DMS53 treated with DMSO at 0.1 percent for 48 hours (cell line): ENCODE measurements around the gene SYT8.

Experiments used
- DNase-seq: peaks from one replicate; lab custom pipeline; 2025; ENCODE audit not compliant: unreplicated experiment; lab: John Stamatoyannopoulos, UW

Gene SYT8

DNA sequence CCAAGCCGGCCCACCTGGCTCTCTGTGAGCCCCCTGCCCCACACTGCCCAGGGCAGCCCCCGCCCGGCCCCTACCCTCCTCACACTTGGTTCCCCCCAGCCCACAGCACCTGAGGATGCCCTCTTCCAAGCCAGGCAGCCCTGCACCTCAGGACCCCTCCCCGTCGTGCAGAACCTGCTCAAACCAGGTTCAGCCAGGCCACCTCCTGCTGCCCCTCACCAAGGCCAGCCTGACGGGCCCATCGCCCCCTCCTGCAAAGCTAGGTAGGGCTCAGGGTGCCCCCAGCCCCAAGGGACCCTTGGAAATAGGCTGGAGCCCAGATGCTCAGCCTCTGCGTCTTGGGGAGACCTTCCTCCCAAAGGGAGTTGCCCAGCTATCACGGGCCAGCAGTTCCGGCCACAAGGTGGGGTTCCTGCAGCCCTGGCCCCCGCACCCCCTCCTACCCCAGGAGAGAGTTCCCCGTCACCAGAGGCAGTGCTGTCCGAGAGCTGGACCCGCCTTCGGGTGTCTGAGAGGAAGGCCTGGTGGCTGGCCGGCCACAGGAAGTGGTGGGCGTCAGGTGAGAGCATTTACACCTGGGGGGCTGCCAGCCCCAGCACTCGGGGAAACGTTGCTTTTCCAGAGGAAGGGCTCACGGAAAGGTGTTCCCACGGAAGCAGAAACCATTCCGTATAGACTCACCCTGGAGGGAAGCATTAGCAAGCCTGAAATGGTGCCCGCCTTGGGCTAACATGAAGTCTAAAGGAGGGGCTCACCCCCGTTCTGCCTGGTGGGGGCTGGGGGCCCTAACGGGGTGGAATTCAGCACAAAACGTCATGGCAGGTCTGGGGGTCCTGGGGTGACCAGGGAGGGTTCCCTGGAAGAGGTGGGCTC lies 3.2 kb upstream of the SYT8 start:
- DNase-seq: no peak

DNA sequence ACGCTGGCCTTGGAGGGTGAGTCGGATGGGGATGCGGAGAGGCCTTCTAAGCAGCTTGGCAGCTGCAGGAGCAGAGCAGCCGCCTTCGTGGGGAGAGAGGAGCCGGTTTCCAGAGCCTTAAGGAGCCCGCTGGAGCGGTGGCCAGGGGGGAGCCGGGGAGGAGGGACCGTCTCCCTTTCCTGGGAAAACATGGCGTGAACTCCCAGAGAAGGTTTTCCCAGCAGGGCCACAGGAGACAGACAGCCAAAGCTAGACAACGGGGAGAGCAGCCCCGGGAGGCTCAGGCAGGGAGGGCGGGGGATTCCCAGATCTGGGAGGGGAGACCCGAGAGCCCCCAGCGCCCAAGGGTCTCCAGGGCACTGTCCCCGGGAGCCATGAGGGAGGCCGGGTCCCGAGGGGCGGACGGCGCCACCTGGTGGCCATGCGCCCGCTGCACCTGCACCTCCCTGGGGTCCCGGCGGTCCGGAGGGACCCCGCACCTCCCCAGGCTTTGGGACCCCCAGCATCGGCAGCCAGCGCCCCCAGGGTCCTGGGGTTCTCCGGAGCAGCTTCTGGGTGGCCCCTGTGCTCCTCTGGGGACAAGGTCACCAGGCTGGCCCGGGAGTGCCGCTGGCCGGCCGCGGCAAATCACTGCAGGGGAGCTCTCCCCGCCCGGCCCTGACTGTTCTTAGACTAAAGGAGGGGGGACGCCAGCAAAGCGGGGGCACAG lies 2.4 kb upstream of the SYT8 start:
- no peak for DNase-seq

DNA sequence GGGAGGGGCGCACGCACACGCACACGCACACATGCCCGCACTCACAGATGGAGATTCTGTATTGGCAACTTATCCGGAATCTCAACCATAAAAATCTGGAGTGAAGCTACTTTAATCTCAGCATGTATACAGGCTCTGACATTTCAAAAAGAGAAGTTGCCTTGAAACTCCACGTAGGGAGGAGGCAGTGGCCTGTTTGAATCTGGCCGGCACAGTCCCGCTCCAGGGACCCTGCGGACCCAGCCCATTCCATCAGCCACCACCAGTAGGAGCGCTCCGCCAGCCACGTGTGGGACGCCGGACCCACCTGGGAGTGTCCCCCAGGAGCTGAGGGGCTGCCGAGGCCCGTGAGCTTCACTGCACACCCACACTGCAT lies 1.9 kb upstream of the SYT8 start:
- no peak for DNase-seq

DNA sequence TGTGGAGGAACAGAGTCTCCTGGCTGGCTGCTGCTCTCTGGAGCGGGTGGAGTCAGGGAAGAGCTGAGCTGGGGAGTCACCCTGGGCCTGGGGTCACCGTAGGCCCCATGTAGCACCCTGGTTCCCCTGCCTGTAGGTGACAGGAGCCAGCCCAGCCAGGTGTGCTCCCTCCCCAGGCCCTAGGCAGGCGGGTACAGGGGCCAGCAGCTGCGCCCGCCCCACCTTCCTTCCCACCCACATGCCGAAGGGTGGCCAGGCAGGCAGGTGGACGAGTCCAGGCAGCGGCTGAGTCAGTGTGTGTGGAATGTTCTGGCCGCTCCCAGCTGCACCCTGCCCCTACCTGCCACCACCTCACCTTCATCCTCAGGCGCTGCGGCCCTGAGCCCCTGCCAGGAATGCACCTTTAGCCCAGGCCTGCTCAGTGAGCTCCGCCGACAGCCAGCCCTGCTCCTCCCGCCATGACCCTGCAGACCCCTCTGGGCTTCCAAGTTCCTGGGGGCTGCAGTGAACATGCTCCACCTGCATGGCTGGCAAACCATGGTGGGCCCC lies 654 bp upstream of the SYT8 start:
- DNase-seq: peak; percentile 19

DNA sequence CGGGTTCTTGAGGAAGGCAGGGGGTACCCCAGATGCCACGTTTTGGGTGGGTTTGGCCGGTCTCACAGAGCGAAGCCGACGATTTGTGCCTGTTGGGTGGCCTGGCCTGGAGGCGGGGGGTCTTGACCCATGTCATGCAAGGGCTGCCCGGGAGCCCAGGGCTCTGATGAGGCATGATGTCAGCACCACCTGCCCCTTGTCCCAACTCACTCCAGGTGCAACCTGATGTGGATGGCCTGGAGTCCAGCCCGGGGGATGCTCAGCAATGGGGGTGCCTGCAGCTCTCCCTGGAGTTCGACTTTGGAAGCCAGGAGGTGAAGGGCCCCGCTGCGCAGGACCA lies 851 bp downstream of the SYT8 start:
- no peak for DNase-seq

DNA sequence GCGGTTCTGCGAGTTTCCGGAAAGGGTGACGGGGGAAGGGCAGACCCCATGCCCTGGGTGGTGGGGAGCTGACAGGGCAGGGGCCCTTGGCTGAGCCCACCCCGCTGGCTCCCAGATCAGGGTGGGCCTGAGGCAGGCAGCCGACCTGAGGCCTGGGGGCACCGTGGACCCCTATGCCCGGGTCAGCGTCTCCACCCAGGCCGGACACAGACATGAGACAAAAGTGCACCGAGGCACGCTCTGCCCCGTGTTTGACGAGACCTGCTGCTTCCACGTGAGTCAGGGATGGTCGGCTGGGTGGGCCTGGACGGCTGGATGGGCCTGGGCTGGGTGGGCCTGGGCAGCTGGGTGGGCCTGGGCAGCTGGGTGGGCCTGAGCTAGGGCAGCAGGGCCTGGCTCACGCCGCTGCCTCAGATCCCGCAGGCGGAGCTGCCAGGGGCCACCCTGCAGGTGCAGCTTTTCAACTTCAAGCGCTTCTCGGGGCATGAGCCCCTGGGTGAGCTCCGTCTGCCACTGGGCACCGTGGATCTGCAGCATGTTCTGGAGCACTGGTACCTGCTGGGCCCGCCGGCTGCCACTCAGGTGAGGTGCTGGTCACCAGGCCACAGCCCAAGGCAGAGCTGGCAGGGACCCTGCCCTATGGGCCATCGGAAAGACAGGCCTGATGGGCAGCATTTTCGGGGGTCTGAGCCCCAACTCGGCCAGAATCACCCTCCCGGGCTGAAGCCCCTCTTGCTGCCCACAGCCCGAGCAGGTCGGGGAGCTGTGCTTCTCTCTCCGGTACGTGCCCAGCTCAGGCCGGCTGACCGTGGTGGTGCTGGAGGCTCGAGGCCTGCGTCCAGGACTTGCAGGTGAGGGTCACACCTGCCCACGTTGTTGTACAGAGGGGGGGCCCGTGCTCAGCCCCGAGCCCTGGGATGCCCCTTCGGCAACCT lies 1.5 kb downstream of the SYT8 start:
- DNase-seq: no peak

DNA sequence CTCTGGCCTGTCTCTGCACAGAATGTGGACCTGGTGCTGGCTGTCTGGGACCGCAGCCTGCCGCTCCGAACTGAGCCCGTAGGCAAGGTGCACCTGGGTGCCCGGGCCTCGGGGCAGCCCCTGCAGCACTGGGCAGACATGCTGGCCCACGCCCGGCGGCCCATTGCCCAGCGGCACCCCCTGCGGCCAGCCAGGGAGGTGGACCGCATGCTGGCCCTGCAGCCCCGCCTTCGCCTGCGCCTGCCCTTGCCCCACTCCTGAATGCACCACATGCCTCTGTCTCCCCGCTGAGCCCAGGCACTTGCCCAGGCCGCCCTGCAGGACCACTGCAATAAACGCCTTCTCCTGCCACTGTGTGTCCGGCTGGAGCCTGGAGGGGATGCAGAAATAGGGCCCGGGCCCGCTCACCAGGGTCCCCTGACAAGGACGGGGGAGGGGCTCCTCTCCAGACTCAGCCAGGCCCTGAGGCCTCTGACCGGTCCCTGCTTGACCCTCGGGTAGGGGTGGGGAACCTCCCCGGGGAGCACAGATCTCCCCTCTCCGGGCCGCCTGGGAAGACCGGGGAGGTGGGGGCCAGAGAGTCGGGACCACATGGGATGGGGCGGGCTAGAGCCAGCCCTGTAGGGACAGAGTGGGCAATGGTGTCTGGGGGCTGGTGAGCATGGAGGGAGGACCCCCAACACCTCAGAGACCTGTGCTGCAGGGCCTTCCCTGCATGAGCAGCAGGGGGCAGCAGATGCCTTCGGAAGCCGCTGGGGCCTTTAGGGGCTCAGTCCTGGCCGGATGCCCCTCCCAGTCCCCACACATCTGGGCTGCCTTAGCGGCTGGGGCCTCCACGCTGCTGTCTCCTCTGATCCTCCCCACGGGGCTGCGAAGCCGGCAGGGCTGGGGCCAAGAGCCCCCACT lies 2.6 kb downstream of the SYT8 start:
- DNase-seq: no peak

DNA sequence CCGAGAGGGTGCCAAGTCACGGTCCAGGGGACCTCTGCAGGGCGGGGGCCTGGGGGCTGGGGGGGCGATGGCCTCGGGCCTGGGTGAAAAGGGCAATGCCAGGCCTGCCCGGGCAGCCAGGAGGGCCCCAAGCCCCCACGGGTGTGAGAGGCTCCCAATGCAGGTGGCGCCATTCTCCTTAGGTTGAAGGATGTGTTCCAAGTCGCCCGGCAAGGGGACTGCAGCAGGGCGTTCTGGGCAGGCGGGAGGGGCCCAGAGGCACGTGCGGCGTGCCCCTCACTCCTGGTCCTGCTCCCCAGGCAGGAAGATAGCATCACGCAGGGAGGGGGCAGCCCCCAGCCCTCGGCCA lies 3.3 kb downstream of the SYT8 start:
- DNase-seq: no peak

DNA sequence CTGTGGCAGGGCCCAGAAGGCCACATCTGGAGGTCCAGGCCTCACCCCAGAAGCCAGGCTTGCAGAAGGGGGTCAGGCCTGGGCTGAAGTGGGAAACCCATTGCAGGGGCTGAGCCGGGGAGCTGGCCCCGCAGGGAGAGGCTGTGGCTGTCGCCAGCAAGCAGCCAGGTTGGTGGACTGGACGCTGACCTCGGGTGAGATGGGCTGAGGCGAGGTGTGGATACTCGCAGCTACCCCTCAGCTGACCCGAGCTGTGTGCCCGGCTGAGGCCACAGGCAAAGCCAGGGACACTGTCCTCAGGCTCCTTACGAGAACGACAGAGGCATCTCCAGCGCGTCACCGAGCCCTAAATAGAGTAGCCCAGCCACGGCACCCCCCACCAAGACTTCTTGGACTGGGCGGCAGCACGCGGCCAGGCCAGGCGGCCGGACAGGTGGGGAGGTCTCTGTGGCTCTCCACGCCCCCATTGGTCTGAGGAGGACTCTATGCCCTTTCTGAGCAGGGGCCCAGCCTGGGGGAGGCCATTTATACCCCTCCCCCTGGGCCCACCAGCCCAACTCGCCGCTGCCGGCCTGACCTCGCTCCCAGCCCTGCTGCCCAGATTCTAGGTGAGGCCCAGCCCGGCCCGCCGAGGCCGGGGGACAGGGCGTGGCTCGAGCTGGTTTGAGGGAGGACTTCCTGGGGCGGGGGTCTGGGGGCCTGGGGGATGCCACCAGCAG lies 3.8 kb downstream of the SYT8 start, which contains the start of gene TNNI2:
TNNI2 (plus strand) TSS at position 556 of the 719 bp plus-strand sequence. CDS start 716 bp downstream, outside the sequence.
- no peak for DNase-seq

DNA sequence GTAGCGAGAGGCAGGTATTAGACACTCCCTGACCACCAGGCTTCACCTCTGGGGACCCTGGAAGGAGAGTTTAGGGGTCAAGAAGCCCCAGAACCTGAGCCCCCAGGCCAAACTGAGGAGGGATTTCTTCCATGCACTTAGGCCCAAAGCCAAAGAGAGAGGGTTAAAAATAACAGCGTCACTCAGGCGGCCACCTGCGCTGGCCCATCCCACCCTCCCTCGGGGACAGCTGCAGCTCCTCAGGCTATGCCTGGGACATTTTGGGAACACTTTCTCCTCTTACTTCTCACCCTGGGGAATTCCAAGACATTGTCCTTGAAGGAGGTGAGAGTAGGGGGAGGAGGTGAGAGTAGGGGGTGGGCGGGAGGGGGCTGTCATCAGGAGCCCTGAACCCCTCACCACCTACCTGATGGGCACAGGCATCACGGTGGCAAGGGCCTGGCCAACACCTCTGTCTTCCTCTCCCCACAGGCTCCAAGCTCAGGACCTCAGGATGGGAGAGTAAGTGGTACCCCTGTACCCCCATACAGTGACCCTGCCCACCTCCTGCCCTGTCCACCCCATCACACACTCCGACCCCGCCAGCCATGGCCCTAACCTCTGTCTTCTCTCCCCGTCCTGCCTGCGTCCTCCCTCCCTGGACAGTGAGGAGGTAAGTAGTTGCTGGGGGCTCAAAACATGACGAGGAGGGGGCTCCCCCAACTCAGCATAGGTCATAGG lies 4.6 kb downstream of the SYT8 start:
- no peak for DNase-seq

DNA sequence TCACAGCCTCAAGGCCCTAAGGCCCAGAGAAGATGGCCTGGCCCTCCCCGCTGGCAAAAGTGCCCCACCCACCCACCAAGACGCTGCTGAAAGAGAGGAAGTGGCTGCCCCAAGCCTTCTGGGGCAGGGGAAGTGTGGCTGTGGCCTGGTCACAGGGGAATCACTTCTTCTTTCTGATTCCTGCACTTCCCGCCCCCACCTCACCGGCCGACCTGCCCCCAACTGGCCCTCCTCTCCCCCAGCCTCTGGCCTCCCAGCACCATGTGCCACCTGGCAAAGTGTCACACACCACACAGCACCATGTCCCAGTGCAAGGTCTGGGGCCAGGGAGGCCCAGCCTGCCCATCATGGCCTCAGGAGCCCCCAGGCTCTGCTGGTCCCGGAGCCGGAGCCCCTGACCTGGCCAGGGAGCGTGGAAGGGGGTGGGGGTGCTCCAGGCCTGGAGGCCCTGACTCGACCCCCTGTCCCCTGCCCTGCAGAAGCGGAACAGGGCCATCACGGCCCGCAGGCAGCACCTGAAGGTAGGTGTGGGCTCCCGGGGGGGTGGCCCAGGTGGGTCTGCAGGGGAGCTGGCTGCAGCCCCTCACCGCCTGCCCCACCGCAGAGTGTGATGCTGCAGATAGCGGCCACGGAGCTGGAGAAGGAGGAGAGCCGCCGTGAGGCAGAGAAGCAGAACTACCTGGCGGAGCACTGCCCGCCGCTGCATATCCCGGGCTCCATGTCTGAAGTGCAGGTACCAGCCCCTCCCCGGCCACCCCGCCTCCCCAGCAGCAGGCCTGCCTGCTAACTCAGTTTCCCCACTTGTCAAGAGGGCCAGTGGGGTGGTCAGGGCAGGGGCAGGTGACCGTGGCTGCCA lies 5.4 kb downstream of the SYT8 start:
- no peak for DNase-seq

DNA sequence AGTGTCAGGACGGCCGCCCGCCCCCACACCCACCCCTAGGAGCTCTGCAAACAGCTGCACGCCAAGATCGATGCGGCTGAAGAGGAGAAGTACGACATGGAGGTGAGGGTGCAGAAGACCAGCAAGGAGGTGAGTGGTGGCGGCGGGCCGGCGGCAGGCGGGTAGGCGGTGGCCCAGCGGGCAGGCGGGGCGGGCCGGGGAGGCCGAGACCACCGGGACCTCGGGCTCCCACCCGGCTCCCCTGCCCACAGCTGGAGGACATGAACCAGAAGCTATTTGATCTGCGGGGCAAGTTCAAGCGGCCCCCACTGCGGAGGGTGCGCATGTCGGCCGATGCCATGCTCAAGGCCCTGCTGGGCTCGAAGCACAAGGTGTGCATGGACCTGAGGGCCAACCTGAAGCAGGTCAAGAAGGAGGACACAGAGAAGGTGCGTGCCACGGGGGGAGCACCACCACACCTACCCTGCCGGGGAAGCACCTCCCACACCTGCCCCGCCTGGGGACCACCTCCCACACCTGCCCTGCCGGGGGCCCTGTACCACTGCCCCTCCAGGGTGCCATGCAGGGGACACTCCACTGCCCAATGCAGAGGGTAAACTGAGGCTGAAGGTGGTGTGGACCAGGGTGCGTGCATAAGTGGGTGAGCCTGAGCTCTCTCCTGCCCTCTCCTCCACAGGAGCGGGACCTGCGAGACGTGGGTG lies 6.1 kb downstream of the SYT8 start:
- DNase-seq: no peak

DNA sequence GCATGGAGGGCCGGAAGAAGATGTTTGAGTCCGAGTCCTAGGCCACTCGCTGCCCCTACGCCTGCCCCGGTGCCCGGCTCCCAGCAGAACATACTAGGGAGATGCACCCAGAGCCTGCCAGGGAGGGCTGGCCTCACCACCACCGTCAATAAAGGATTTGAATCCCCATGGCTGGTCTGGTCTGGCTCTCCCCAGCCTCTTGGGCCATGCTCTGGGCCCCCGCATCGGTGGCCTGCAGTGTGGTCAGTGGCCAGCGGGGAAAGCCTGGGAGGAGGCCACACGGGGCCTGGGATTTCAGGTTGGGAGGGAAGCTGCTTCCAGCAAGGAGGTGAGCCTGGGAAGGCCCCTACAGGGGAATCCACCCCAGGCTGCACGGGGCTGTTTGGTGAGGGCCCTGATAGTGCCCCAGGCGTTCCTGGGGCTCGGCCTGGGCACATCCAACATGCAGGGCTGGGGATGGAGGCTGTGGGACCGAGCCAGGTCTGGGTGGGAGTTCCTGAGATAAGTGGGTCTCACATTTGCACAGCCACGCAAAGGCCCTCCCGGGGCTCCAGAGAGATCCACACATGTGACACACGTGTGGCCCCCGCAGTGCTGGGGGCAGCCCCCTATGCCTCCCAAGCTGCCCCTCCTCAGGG lies 6.8 kb downstream of the SYT8 start:
- DNase-seq: no peak

DNA sequence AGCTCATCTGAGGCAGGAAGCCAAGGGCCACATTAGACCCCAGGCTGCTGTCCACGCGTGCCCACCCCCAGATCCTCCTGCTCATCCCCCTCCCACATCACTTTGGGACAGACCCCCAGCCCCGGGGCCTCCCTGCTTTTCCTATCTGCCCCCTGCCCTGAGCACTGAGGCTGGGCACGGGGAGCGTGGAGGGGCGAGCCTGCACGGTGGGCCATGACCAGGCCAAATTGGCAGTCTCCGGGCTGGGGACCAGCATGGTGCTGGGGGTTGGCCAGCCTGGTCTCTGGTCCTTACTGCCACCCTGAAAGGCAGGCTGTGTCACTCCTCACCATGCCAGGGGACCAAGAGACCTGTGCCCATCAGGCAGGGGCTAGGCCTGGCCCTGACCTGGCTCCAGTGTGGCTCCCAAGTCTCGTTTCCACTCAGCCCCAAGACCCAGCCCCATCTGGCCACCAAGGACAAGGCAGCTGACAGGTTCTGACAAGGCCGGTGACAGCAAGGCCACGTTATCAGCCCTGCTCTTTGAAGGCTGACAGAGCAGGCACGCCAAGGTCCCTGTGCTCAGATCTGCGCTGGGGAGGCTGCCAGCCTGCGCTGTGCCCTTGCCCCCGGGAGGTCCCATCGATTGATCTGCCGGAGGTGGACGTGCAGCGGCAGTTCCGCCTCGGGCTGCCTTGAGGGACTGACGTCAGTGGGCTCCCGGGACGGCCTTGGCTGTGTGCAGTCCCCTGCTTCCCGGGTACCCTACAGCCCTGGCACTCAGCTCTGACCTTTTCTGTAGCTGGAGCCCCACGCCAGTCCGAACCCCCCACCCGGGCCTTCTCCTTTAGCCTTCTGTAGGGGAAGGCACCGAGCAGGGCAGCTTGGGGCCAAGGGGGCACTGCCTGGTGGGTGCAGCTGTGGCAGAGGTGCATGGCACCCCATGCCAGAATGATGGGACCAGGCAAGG lies 7.6 kb downstream of the SYT8 start:
- no peak for DNase-seq

DNA sequence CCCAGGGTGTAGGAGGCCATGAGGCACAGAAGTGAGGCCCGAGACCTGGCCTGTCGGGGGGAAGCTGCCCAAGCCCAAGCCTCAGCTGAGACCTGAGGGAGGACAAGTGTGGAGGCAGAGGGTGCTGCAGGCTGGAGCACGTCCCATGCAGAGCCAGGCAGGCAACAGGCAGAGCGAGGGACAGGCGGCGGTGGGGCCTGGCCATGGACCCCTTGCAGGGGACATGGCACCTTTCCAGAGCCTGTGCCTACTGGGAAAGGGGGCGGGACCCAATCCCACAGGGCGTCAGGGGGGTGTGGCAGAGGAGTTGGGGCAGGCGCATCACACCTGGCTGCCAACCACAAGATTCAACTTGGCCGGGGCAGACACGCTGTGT lies 8.3 kb downstream of the SYT8 start:
- no peak for DNase-seq

DNA sequence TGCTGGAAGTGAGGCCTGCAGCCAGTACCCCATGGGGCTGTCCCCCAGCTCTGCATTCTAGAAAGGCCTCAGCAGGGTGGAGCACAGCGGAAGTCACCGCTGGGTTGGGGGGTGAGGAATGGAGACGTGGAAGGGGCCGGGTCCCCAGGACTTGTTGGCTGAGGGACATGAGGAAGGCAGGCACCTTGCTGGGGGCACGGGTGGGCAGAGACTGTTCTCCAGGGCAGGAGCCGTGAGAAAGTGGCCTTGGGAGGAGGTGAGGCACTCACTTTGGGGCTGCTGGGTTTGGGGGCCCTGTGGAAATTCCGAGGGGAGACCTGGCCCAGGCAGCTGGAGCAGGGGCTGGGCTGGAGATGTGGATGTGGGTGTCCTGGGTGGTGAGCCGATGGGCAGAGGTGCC lies 9.0 kb downstream of the SYT8 start:
- DNase-seq: no peak
